Measurements from ENCODE around the gene CSNK1D.

Gene CSNK1D

DNA sequence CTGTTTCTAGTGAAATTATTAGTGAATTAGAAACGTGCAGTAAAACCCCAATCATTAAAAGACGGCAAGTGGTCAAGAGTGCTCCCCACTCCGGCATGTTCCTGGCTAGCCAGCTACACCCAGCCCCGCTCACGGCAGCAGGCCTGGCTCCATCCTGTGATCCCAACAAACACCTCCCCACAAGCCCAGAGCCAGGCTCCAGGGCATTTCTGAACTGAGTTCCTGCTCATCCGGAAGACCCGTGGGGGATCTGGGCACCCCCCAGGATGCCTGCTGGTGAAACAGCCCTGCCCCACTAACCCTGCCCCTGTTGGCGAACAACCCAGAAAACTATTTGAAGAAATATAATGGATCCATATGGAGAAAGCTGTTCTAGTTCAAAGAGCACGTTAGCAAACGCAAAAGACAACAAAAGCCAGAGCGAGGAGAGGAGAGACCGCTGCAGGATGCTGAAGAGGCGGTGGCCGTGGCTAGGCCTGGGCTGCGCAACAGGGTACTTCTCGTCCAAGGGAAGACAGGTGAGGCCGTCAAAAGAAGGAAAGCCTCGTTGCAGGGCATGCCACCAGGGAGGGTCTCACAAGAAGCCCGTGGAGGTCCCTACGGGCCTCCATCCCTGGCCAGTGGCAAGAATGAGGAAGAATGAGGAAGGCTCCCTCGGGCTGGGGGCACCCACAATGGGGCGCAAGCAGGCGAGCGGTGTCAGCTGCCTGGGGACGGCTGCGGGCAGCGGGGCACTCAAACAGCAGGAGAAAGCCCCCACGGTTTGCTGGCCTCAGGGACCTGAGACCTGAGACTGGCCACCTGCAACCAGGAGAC lies 25.4 kb downstream of the CSNK1D start:
- no peak for DNase-seq (ENCODE audit: low read depth)
- H3K4me3 ChIP-seq (ENCODE audit: low read depth, low read length): no peak overlapping the region
- no peak for TF ChIP-seq CTCF (conservative IDR thresholded peaks at IDR 0.05; ENCODE audit: low read depth, low read length)

- DNase-seq (ENCODE audit: low read depth): no peak
- no peak overlapping the region for H3K4me3 ChIP-seq (ENCODE audit: low read depth, low read length)
- TF ChIP-seq CTCF (conservative IDR thresholded peaks at IDR 0.05; ENCODE audit: low read depth, low read length): no peak
Measured at GRCh38 chr17:82247182-82247823, 26.2 kb downstream of the CSNK1D start.

GRCh38 chr17:82246365-82247181 lies 26.9 kb downstream of the CSNK1D start:
- H3K4me3 ChIP-seq (ENCODE audit: low read depth, low read length): no peak overlapping the region
- no peak for TF ChIP-seq CTCF (conservative IDR thresholded peaks at IDR 0.05; ENCODE audit: low read depth, low read length)
- DNase-seq (ENCODE audit: low read depth): peak; percentile 83

DNA sequence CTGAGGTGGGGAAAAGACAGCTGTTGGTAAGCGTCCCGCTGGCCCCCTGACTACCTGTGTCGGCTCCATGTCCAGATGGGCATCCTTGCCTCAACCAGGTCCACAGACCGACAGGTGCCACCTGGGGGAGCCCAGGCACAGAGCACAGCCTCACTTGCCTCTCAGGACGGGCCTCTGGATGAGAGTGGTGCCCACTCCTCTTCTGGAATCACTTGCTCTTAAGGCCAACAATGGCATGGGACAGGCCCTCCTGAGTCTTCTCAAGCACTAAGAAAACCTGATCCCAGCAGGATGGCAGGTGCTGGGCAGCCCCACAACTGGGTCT lies 27.5 kb downstream of the CSNK1D start:
- no peak for DNase-seq (ENCODE audit: low read depth)
- H3K4me3 ChIP-seq (ENCODE audit: low read depth, low read length): no peak overlapping the region
- TF ChIP-seq CTCF (conservative IDR thresholded peaks at IDR 0.05; ENCODE audit: low read depth, low read length): no peak

DNA sequence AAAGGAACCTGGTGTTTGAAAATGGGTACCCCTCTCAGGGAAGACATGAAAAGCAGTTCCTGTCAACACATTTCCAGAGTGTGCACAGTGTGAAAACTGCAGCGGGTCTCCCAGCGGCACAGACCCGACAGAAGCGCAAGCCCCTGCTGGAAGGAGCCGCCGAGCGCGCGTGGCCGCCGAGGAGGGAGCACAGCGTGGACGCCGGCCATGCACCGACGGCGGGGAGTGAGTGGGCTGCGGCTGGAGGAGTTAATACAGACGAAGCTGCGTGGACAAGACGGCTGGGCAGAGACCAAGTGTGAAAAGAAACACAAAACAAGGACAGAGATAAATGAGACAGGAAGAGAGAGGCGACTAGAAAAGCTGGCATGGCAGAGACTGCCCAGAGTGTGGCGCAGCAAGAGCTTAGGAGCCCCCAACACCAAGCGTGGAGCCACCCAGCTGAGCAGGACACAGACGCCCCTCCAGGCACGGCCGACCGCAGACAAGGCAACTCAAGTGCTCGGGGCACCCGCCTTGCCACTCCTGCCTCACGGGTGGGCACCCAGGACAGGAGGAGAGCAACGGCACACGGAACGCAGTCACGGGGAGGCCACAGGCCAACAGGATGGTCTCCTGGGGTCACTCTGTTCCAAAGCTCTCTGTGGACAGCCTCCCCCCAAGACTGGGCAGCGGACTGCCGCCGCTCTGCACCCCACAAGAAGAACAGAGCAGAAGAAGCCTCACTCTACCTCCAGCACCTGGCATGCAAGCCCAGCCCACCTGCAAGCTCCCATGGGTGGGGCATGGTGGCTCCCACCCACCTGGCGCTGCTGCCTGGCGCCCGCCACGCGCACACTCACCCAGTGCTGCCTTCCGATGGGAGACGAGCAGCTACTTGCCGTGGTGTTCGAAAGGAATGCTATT lies 28.1 kb downstream of the CSNK1D start:
- TF ChIP-seq CTCF (conservative IDR thresholded peaks at IDR 0.05; ENCODE audit: low read depth, low read length): no peak
- no peak overlapping the region for H3K4me3 ChIP-seq (ENCODE audit: low read depth, low read length)
- no peak for DNase-seq (ENCODE audit: low read depth)

DNA sequence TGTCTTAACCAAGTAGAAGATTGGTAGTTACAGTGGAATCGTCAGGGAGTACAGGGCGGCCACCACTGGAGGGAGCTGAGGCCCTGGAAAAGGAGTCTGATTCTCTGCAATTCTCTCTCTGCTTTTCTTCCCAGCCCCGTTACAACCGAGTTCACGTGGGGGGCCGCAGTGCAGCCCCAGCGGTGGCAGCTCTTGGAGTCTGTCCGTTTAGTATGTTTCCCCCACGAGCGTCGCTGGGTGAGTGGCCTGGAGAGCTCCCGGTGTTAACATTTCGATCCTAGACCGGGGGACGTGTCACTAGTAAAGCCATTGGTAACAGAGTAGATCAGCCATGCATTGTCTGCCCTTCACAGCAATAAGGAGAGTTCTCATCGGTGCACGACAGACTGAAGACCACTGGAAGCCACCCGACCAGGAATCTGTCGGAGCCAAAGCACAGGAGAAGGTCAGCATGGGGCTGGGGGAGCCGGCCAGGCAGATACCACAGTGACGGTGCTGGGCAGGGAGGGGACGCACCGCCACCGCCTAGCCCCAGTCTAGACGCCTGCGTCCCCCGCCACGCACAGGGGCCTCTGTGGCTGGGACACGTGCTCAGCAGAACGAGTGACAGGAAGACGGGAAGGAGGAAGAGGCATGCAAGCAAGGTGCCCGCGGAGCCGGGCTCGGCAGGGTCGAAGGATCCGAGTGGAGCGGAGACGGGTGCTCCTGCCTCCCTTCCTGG lies 28.9 kb downstream of the CSNK1D start:
- DNase-seq (ENCODE audit: low read depth): peak; percentile 69

More for the DNA sequence above, 28.9 kb downstream of the CSNK1D start:
- peak; percentile 79 for TF ChIP-seq CTCF (conservative IDR thresholded peaks at IDR 0.05; ENCODE audit: low read depth, low read length)
- no peak overlapping the region for H3K4me3 ChIP-seq (ENCODE audit: low read depth, low read length)

All from choroid plexus epithelial cell (primary cell).